Peyer's patch (tissue), 4 donors: ENCODE data around the gene MRPL14. TPM values are rescaled to one million over a fixed set of nuclear protein-coding genes. Genes with fewer than 3 reads are reported as not detected.

ENCODE experiments used
- DNase-seq, 3 donors: peaks; one replicate each; pipeline ENCODE4 v3.0.0-alpha.2; 2017 to 2019
- H3K27ac ChIP-seq, 4 donors: fragments of 200-600 bp; sonication (generic); one replicate each; pipeline ENCODE4 v1.5.1; 2016 to 2019
- H3K27me3 ChIP-seq, 2 donors: fragments of 200-600 bp; sonication (generic); one replicate each; pipeline ENCODE4 v1.5.1; 2019
- H3K36me3 ChIP-seq, 3 donors: fragments of 200-600 bp; sonication (generic); one replicate each; pipeline ENCODE4 v1.5.1; 2016 to 2019
- H3K4me1 ChIP-seq, 4 donors: fragments of 200-600 bp; sonication (generic); one replicate each; pipeline ENCODE4 v1.5.1; 2016 to 2019
- H3K4me3 ChIP-seq, 4 donors: fragments of 200-600 bp; sonication (generic); 1 replicate in 3 of 4; 2 replicates in 1 of 4; pipeline ENCODE4 v1.5.1; 2016 to 2019; ENCODE audit warnings: mild to moderate bottlenecking in 1 of 4
- H3K9me3 ChIP-seq, 4 donors: fragments of 200-600 bp; sonication (generic); one replicate each; pipeline ENCODE4 v1.5.1; 2016 to 2019; ENCODE audit warnings: mild to moderate bottlenecking in 1 of 4
- POLR2A ChIP-seq, 2 donors: fragments of 450-650 bp; IDR thresholded peaks; one replicate each; pipeline ENCODE4 v1.5.1; 2017; ENCODE audit warnings: antibody characterized with exemption in 2 of 2, mild to moderate bottlenecking in 2 of 2, moderate library complexity in 2 of 2
- total RNA-seq, 4 donors: library from RNA; depleted of rRNA; stranded (reverse); fragments of >200 nt; gene quantifications; one replicate each; pipeline ENCODE4 v1.1.0, GENCODE V29; 2016
- TF ChIP-seq, protein P1 (sequence below), 6 experiments: fragments of 450-650 bp in 4 of 6; fragments of 200-600 bp in 2 of 6; sonication (generic) in 1 of 6; IDR thresholded peaks; one replicate each; pipeline ENCODE4 v1.5.1; 2017 to 2019; ENCODE audit warnings: antibody characterized with exemption in 6 of 6, mild to moderate bottlenecking in 3 of 6, moderate library complexity in 1 of 6

Gene MRPL14
- total RNA-seq, 4 donors from 2014 or later = 35.5 to 51.1 (median 42.6) TPM

- Histone ChIP-seq H3K9me3 (no peaks in the 10 kb centered on the region), H3K4me1 (peaks cover 0 to 8% (median 0%) of the 10 kb centered on the region in 4 donors), H3K27ac (no peak overlapping the region), H3K4me3 (no peak overlapping the region), H3K36me3 (peaks cover 0 to 35% (median 0%) of the 10 kb centered on the region in 3 donors), H3K27me3 (no peaks in the 10 kb centered on the region)
- no peak for DNase-seq
- TF ChIP-seq POLR2A (IDR thresholded peaks at IDR 0.05) = no peak
- TF ChIP-seq, protein P1, sequence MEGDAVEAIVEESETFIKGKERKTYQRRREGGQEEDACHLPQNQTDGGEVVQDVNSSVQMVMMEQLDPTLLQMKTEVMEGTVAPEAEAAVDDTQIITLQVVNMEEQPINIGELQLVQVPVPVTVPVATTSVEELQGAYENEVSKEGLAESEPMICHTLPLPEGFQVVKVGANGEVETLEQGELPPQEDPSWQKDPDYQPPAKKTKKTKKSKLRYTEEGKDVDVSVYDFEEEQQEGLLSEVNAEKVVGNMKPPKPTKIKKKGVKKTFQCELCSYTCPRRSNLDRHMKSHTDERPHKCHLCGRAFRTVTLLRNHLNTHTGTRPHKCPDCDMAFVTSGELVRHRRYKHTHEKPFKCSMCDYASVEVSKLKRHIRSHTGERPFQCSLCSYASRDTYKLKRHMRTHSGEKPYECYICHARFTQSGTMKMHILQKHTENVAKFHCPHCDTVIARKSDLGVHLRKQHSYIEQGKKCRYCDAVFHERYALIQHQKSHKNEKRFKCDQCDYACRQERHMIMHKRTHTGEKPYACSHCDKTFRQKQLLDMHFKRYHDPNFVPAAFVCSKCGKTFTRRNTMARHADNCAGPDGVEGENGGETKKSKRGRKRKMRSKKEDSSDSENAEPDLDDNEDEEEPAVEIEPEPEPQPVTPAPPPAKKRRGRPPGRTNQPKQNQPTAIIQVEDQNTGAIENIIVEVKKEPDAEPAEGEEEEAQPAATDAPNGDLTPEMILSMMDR (IDR thresholded peaks at IDR 0.05) = no peak
Observed at GRCh38 chr6:44107017-44107416, 20.2 kb downstream of the MRPL14 start.

GRCh38 chr6:44105993-44106740 lies 21.1 kb downstream of the MRPL14 start:
- DNase-seq = no peak
- Histone ChIP-seq H3K36me3 (peaks cover 0 to 26% (median 0%) of the 10 kb centered on the region in 3 donors), H3K27me3 (no peaks in the 10 kb centered on the region), H3K27ac (no peak overlapping the region), H3K4me1 (no peaks in the 10 kb centered on the region), H3K9me3 (no peaks in the 10 kb centered on the region), H3K4me3 (no peak overlapping the region)
- TF ChIP-seq, protein P1 (IDR thresholded peaks at IDR 0.05) = no peak
- no peak for TF ChIP-seq POLR2A (IDR thresholded peaks at IDR 0.05)

DNA sequence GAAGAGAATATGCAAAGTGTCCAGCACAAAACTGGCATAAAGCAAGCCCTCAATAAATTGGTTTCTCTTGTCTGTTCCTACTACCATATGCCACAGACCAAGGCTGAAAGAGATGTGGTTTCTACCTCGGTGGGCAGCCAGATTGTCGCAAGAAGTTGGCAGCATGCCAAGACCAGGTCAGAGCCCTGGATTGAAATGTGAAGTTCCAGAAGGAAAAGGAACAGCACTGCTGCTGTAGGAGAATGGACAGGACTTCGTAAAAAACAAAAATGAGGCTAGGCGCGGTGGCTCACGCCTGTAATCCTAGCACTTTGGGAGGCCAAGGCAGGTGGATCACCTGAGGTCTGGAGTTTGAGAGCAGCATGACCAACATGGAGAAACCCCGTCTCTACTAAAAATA lies 22.1 kb downstream of the MRPL14 start:
- no peaks in the 10 kb centered on the region for H3K4me1 ChIP-seq
- no peak overlapping the region for H3K4me3 ChIP-seq
- H3K36me3 ChIP-seq = peaks cover 0 to 16% (median 0%) of the 10 kb centered on the region in 3 donors
- H3K27me3 ChIP-seq = no peaks in the 10 kb centered on the region
- no peak overlapping the region for H3K27ac ChIP-seq
- DNase-seq = no peak
- TF ChIP-seq POLR2A (IDR thresholded peaks at IDR 0.05) = no peak
- TF ChIP-seq, protein P1 (IDR thresholded peaks at IDR 0.05) = no peak
- H3K9me3 ChIP-seq = no peaks in the 10 kb centered on the region

GRCh38 chr6:44104481-44105021 lies 22.7 kb downstream of the MRPL14 start:
- TF ChIP-seq, protein P1 (IDR thresholded peaks at IDR 0.05) = no peak
- TF ChIP-seq POLR2A (IDR thresholded peaks at IDR 0.05) = no peak
- H3K9me3 ChIP-seq = no peaks in the 10 kb centered on the region
- no peaks in the 10 kb centered on the region for H3K27me3 ChIP-seq
- no peak overlapping the region for H3K4me3 ChIP-seq
- H3K4me1 ChIP-seq = no peaks in the 10 kb centered on the region
- no peak for DNase-seq
- H3K36me3 ChIP-seq = peaks cover 0 to 13% (median 0%) of the 10 kb centered on the region in 3 donors
- H3K27ac ChIP-seq = no peak overlapping the region

GRCh38 chr6:44102527-44102926 lies 24.7 kb downstream of the MRPL14 start:
- DNase-seq = no peak
- Histone ChIP-seq H3K36me3 (peaks cover 0 to under 1% (median 0%) of the 10 kb centered on the region in 3 donors), H3K9me3 (no peaks in the 10 kb centered on the region), H3K4me1 (no peaks in the 10 kb centered on the region), H3K27me3 (no peaks in the 10 kb centered on the region), H3K27ac (no peak overlapping the region), H3K4me3 (no peak overlapping the region)
- TF ChIP-seq, protein P1 (IDR thresholded peaks at IDR 0.05) = no peak
- no peak for TF ChIP-seq POLR2A (IDR thresholded peaks at IDR 0.05)
